Epidermal melanocyte (primary cell): ENCODE data around the gene ZNF791.
"Not testable (repeated sequence)": the region's sequence is repeated elsewhere in the genome, so short reads cannot be mapped to it uniquely, and the experiment has no call there.

Source experiments
- DNase-seq: peaks from one replicate; pipeline ENCODE4 v3.0.0; 2011; ENCODE audit warnings: low spot score; ENCODE audit not compliant: insufficient read length

ZNF791 gene

DNA sequence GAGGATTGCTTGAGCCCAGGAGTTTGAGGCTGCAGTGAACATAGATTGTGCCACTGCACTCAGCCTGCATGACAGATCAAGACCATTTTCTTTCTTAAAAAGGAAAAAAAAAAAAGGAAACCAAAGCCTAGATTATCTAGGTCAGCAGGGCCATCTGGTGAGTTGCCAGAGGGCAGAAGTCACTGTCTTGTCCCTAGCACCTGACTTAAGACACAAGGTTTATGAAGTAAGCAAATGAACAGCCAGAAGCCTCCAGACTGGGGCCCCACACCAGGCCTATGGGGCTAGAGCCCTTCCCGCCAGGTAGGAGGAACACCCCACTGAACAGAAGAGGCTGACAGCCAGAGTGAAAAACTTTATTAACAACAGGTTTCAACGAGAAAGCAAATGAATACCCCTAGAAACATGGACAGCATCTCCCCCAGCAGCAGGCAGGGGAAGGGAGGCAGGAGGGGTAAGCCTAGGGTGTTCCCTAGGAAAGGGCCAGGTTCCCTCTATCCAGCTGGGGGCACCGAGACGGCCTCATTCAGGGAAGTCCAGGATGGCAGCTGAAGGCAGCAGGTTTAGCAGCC lies 57.1 kb downstream of the ZNF791 start:
- no peak for DNase-seq

DNA sequence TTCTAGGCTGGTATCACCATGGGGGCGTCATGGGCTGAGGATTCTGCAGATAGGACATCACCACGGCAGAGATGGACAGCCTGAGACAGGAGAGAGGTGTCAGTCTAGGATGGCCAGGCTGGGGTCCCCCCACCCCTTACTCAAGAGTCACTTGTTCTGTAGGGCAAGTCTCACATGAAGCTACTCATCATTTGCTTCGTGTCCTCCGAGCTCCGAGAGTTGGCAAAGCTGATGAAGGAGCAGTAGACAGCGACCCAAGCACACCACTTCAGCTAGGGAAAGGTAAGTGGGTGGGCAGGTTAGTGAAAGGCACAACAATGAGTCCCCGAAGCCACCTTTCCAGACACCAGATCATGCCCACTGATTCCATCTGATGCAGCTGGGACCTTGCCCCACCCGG lies 57.6 kb downstream of the ZNF791 start:
- no peak for DNase-seq

DNA sequence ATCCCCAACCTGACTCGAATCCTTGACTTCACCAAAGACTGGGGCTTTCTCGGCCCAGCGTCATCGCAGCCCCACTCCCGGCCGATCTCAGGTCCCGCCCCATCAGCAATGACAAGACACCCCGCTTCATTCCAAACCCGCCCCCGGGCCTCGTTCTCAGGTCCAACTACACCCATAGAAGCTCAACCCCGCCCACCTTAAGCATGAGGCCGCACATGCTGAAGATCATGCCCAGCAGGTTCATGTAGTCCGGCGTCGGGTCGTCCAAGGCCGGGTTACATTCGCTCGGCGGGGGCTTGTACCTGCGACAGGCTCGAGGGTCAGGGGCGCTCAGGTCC lies 58.2 kb downstream of the ZNF791 start:
- DNase-seq: no peak

DNA sequence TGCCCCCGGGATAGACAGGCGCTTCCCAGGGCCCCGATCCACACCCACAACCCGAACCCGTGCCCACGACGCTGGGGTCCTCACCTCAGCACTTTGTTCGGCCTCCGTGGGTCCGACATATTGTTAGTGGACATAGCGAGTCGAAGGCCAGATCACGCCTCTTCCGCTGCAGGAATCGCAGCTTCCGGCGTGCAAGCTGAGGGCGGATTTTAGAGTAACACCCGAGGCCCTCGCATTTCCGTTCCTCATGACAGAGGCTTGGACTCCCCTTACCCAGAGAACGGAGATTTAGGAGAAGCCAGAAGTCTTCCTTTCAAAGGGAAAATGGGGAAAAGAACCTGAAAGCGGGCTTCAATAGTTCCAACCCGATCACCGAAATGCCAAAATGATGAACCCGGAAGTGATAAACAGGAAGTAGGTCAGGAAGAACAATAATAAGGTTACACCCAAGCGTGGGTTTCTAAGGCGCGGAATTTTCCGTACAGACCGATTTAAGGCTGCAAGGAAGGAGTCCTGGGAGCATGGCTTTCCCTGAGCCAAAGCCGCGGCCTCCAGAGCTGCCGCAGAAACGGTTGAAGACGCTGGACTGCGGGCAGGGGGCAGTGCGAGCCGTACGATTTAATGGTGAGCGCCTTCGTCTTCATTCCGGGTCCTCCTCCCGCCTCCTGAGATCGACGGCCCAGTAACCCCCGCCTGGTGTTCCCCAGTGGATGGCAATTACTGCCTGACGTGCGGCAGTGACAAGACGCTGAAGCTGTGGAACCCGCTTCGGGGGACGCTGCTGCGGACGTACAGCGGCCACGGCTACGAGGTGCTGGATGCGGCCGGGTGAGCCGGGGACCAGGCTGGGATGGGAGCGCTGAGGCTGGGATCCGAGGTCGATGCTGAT lies 58.8 kb downstream of the ZNF791 start:
- peak; percentile 74 for DNase-seq

- DNase-seq: no peak
Observed at GRCh38 chr19:12670159-12670928, 59.6 kb downstream of the ZNF791 start.

GRCh38 chr19:12672744-12673143 lies 62.0 kb downstream of the ZNF791 start:
- DNase-seq: no peak

- DNase-seq: no peak
Observed at GRCh38 chr19:12675399-12675798, 64.7 kb downstream of the ZNF791 start.

- no peak for DNase-seq
Observed at GRCh38 chr19:12675940-12676339, 65.2 kb downstream of the ZNF791 start.

GRCh38 chr19:12676384-12676792 lies 65.7 kb downstream of the ZNF791 start:
- peak; percentile 78 for DNase-seq

- DNase-seq: no peak
Observed at GRCh38 chr19:12676928-12677327, 66.2 kb downstream of the ZNF791 start.

DNA sequence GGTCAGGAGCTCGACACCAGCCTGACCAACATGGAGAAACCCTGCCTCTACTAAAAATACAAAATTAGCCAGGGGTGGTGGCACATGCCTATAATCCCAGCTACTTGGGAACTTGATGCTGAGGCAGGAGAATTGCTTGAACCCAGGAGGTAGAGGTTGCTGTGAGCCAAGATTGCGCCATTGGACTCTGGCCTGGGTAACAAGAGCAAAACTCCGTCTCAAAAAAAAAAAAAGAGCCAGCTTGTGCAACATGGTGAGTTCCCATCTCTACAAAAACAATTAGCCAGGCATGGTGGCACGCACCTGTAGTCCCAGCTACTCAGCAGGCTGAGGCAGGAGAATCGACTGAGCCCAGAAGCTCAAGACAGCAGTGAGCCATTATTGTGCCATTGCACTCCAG lies 67.3 kb downstream of the ZNF791 start:
- DNase-seq: not testable (repeated sequence)

- no peak for DNase-seq
Observed at GRCh38 chr19:12680034-12680433, 69.3 kb downstream of the ZNF791 start.

- DNase-seq: peak; percentile 99
Observed at GRCh38 chr19:12681074-12681987, 70.6 kb downstream of the ZNF791 start, which contains the start of gene DHPS. DHPS (minus strand) TSS chr19:12681880; CDS start chr19:12681766, 114 bp downstream.
